Uterus (tissue), 2 donors: ENCODE measurements around the gene ANKRD63.

Experiments
- CTCF ChIP-seq, 4 experiments: fragments of 200-600 bp in 2 of 4; fragments of 450-650 bp in 2 of 4; sonication (generic) in 2 of 4; IDR thresholded peaks; one replicate each; pipeline ENCODE4 v1.5.1; 2016 to 2019; ENCODE audit warnings: antibody characterized with exemption in 4 of 4, mild to moderate bottlenecking in 2 of 4, moderate library complexity in 1 of 4
- POLR2A ChIP-seq, 2 donors: fragments of 450-650 bp; IDR thresholded peaks; one replicate each; pipeline ENCODE4 v1.6.1; 2016; ENCODE audit warnings: antibody characterized with exemption in 2 of 2, mild to moderate bottlenecking in 1 of 2, moderate library complexity in 1 of 2

- TF ChIP-seq CTCF (IDR thresholded peaks at IDR 0.05), result no peak
- TF ChIP-seq POLR2A (IDR thresholded peaks at IDR 0.05), result no peak
Measured at GRCh38 chr15:40259021-40259420, 23.8 kb downstream of the ANKRD63 start.
